Thyroid gland (tissue), 4 donors: ENCODE results near the gene SIN3B.

ENCODE experiments used
- CTCF ChIP-seq, 6 experiments: fragments of 200-600 bp in 3 of 6; fragments of 450-650 bp in 3 of 6; sonication (generic) in 3 of 6; IDR thresholded peaks; one replicate each; pipeline ENCODE4 v1.5.1; 2016 to 2019; ENCODE audit warnings: antibody characterized with exemption in 6 of 6, mild to moderate bottlenecking in 2 of 6, inconsistent platforms in 1 of 6, moderate library complexity in 1 of 6
- POLR2A ChIP-seq, 2 donors: fragments of 450-650 bp; IDR thresholded peaks; one replicate each; pipeline ENCODE4 v1.6.1; 2017; ENCODE audit warnings: antibody characterized with exemption in 2 of 2, mild to moderate bottlenecking in 2 of 2, moderate library complexity in 1 of 2

- TF ChIP-seq CTCF (IDR thresholded peaks at IDR 0.05): no peak
- TF ChIP-seq POLR2A (IDR thresholded peaks at IDR 0.05): no peak
Observed at GRCh38 chr19:16927883-16928282, 98.7 kb downstream of the SIN3B start.
